GDM1 (cell line): ENCODE data around the gene AJUBA.
"Not testable (repeated sequence)": the region's sequence is repeated elsewhere in the genome, so short reads cannot be mapped to it uniquely, and the experiment has no call there.

ENCODE experiments used
- DNase-seq: peaks from one replicate; lab custom pipeline; 2025; lab: John Stamatoyannopoulos, UW

The AJUBA gene

GRCh38 chr14:23006188-23006534, 23.8 kb upstream of the AJUBA start:
- no peak for DNase-seq

DNA sequence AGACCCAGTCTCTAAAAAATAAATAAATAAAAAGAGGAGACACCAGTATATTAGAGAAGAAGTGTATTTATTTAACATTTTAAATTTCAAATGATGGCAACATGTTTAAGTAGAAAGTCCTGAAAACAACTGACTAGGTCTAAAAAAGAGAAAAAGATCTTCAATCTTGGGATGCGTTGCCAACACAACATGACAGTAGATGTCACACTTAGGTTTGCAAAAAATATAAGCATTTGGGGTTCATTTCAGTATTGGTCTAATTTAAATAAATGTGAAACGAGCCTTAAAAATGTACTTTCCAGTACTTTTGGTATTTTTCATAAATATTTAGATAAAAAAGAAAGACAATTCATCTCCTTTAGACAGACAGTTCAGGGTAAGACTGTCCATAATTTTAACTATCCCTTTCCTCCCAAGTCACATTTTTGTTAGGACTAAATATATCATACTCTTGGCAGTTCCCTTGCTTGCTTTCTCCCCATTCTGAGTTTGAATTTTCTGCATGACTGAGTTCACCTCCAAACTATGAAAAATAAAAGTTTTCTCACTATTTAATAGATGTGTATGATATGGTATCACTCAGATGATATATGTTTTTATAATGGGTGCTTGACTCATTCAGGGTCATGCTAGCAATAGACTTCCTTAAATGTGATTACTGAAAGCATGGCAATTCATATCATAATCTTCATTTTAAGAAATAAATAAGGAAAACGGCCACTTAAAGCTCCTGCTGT, 23.3 kb upstream of the AJUBA start:
- DNase-seq = no peak

GRCh38 chr14:23004274-23004673, 21.9 kb upstream of the AJUBA start:
- not testable (repeated sequence) for DNase-seq

- DNase-seq = no peak
Observed at GRCh38 chr14:23002592-23002991, 20.2 kb upstream of the AJUBA start.

DNA sequence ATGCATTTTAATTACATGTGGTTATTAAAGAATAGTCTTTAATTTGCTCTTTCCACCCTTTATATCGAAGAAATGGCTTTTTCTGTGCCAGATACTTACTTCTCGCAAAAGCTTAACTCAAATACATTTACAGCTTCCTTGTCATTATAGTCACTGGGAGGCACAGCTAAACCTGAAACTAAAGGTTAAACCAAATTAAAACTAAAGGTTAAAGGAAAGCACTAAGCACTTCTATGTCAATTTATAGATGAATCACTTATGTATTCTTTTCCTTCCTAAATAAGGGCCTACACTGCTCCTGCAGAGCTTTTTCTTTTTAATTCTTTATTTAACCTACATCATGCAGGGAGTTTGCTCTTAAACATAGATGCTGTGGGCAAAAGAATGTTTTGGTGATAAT, 18.5 kb upstream of the AJUBA start:
- no peak for DNase-seq

GRCh38 chr14:22998329-22999012, 16.1 kb upstream of the AJUBA start:
- DNase-seq = no peak

DNA sequence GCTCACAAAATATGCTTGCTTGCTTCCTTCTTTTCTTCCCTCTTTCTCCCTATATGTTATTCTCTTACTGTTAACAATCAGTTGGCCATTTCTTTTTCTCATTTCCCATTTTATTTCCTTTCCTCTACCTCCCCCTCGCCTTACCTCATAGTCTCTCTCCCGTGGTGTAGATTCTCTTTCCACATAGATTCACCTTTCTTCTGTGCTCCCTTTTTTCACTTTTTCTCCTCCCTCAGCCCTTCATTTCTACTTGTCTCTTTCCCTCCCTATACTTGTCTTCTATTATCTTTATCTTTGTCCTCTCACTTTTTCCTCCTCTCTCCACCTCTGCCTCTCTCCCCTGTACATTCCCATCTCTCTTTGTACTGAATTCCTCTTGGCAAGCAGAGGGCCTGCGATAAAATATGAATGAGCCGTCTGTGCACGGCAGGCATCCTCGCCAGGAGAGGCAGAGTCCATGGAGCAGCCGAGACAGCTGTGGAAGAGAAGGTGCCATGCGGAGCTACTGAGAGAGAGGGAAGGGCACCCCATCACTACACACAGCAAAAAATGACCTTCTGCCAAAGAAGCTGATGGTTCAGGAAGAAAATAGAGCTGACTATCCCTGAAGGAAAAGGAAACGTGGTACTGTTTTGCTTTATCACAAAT, 15.4 kb upstream of the AJUBA start:
- no peak for DNase-seq

GRCh38 chr14:22996768-22997654, 14.7 kb upstream of the AJUBA start:
- no peak for DNase-seq

DNA sequence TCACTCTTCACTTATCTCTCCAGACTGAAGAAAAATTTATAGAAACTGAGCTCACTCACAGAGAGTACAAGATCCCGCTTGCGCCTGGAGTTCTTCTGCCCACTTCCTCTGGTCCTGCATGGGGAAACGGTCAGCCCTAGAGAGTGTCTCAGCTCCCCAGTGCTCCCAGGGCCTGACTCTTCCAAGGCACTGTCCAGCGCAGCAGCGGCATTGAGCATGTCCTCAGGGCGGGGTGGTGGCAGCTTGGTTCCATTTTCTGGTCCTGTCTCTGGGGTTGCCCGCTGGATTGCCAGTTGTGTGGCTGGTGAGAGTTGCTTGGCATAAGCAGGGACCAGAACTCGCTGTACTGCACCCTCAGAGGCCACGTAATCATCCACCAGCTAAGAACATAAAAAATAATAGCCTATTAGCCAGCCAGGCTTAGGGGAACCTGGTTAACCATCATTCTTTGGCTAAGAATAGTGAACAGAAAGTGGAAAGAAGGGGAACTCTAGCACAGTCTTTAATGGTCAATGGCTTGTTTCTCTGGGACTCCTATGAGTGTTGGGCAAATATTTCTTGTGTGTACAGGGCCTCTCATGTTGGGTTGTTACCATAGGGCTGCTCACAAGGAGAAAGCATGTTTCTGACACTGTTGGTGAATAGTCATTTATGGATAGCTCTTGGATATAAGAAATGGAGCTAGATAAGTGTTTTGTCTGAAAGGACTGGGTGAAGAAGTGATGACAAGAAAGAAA, 13.7 kb upstream of the AJUBA start:
- DNase-seq = no peak

DNA sequence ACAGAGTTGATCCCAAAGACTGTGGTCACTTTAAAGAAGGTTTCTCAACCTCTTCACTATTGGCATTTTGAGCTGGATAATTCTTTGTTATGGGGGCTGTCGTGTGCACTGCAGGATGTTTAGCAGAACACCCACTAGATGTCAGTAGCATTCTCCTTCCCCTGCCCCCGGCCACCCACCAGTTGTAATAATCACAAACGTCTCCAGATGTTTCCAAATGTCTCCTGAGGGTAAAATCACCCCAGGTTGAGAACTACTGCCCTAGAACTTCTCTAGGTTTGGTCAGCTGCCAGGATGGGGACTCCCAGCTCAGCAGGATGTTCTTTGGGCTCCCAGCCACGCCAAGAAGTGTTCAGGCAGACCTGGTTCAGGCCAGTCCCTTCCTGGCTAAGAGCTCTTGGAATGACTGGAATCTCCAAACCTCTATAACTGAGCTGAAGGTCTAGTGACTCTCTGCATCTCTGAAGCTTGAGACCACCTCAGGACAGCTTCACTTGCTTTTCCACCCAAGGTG, 12.5 kb upstream of the AJUBA start:
- no peak for DNase-seq

DNA sequence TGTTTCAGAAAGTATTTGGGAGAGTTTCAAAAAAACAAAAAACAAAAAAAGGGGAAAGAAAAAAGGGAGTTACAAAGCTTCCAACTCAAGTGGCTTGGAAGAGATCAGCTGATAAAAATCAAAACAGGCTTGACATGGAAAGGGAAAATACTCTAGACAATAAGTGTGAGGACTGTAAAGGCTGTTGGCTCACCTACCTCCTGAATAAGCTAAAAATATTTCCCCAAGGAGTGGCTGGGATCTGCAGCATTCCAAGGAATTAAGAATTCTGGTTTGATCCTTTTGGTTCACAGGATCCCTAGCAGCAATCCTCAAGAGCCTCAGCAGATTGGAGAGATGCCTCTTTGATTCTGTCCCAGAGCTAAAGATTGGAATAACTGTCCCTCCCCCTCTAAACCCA, 11.2 kb upstream of the AJUBA start:
- no peak for DNase-seq

DNA sequence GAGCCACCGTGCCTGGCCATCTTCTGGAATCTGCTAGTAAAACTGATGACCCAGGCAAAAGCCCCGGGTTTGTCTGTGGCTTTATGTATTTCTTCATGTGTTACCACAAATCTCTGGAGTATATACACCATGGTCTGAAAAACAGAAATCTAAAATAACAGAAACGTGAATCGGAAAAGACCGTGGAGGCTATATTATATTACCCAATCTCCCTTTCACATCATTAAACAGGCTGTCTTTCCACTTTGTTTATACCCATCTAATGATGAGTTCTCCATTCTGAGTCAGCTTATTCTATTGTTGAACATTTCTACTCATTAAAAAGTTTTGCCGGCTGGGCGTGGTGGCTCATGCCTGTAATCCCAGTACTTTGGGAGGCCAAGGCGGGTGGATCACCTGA, 9.5 kb upstream of the AJUBA start:
- no peak for DNase-seq

- no peak for DNase-seq
Observed at GRCh38 chr14:22987291-22987690, 4.9 kb upstream of the AJUBA start.

DNA sequence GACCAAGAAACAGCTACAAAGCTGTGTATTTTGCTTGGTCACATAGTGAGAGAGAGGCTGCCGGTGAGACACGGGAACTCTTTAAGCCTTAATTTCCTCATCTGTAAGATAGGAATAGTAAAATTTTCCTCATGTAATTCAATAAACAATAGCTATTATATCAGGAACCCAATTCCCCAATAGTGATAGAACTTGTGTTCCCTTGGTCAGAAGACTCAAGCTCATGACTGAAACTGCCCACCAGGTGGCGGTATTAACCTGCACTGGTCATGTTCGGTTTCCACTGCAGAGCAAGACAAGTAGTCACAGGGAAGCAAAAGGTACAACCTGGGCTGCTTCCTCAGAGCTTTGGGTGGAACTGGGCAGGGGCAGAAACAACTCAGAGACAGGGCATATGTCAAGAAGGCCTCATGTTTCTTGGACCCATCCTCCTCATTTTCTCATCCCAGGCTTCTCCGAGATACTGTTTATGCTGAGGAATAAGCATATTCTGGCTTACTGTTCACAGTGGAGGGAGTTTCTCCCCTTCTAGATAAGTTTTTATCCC, 4.2 kb upstream of the AJUBA start:
- peak; percentile 75 for DNase-seq

DNA sequence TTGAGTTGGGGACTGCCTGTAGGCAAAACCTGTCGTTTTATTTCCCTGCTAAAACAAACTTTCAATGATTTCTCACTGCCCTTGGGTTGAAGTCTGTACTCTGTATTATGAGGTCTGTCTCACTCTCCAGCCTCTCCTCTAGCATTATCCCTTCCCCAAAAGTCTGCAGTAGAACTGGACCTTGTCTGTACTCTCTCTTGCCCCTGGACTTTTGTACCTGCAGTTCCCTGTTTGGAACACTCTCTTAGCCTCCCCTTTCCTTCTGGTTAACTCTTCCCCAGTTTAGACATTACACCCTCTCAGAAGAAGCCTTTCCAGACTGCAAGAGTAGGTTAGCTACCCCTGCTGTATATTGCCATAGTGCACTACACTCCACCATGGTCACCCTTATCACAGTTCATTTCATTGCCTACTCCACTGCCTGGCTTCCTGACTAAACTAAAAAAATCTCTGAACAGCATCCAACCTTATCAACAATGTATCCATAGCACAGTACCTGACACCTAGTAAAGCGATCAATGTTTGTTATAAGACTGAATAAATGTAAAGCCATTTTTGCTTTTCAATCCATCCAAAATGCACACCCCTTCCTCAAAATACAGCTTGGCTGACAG, 3.6 kb upstream of the AJUBA start:
- no peak for DNase-seq

- no peak for DNase-seq
Observed at GRCh38 chr14:22984959-22985658, 2.8 kb upstream of the AJUBA start.

- no peak for DNase-seq
Observed at GRCh38 chr14:22981876-22982476, 375 bp downstream of the AJUBA start.

DNA sequence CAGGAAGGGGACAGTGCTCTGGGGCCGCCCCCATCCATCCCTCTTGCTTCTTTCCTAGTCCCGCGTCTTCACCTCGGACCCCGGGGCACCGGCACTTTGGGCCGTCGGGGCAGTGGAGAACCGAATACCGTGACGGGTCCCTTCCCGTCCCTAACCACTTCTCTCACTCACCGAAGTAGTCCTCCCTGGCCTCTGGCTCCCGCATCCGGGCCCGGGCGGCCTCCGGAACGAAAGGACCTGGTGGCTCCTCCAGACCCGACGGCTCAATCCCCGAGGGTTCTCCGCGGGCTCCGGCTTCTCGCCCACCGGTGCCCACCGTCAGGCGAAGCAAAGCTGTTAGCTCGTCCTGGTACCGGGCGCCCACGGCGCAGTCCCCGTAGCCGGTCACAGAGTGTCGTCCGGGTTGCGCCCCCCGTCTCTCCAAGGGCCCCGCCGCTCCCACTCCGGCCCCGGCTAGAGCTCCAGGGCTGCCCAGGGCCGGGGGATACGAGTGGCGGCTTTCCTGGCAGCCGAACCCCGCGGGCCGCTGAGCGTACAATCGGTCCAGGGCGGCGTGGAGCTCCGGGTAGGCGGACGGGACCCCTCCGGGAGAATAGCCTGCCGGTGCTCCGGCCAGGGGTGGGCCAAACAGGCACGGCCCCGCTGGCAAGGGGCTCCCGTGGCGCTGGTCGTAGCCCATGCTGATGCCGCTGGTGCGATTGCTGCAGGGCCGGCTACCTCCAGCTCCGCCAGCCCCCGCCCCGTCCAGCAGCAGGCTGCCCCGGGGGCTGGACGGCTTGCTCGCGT, 1.1 kb downstream of the AJUBA start:
- no peak for DNase-seq

- no peak for DNase-seq
Observed at GRCh38 chr14:22980672-22981089, 1.7 kb downstream of the AJUBA start.
